H1 (cell line): ENCODE measurements around the gene WNK2. TPM values are rescaled to one million over a fixed set of nuclear protein-coding genes. Genes with fewer than 3 reads are reported as not detected.

Source experiments
- CTCF ChIA-PET: fragments of 300-600 bp; sonication (Branson Sonifier 250); formaldehyde crosslinking; loops from one replicate; lab custom pipeline; 2021; ENCODE audit not compliant: partially characterized antibody; lab: Charles Lee
- POLR2A ChIA-PET: fragments of 300-600 bp; sonication (Branson Sonifier 250); formaldehyde crosslinking; loops from one replicate; lab custom pipeline; 2021; ENCODE audit warnings: inconsistent platforms; ENCODE audit not compliant: partially characterized antibody; lab: Charles Lee
- DNase-seq, 2 experiments: peaks; one replicate each; pipeline versions ENCODE4 v3.0.0 to v3.0.0-alpha.2; 2010 to 2022; ENCODE audit warnings: low spot score in 2 of 2, low read depth in 1 of 2, mixed read lengths in 1 of 2
- FAIRE-seq: peaks from 2 replicates; lab custom pipeline; 2011; peaks lifted over from hg19 to GRCh38; lab: Jason Lieb, UNC
- H2AFZ ChIP-seq: 2 replicates; pipeline ENCODE4 v1.8.1; 2012; ENCODE audit warnings: low read length, inconsistent platforms
- H2AK5ac ChIP-seq: 2 replicates; pipeline ENCODE4 v1.6.1; 2013; ENCODE audit warnings: low read depth, low read length
- H2BK120ac ChIP-seq: replicated peaks from 2 replicates; pipeline ENCODE3; 2013; ENCODE audit warnings: low read depth, low read length, inconsistent platforms
- H2BK12ac ChIP-seq: 2 replicates; pipeline ENCODE4 v1.6.1; 2013; ENCODE audit warnings: low read depth, low read length
- H2BK15ac ChIP-seq: 2 replicates; pipeline ENCODE4 v1.6.1; 2013; ENCODE audit warnings: low read length
- H2BK20ac ChIP-seq: 2 replicates; pipeline ENCODE4 v1.6.1; 2013; ENCODE audit warnings: low read length
- H2BK5ac ChIP-seq: 2 replicates; pipeline ENCODE4 v1.6.1; 2013; ENCODE audit warnings: low read depth, low read length
- H3K14ac ChIP-seq: 2 replicates; pipeline ENCODE4 v1.6.1; 2013; ENCODE audit warnings: inconsistent platforms; ENCODE audit not compliant: insufficient read length
- H3K18ac ChIP-seq: 2 replicates; pipeline ENCODE4 v1.6.1; 2013; ENCODE audit warnings: low read length; ENCODE audit errors: extremely low read depth
- H3K23ac ChIP-seq: 2 replicates; pipeline ENCODE4 v1.6.1; 2013; ENCODE audit warnings: inconsistent platforms; ENCODE audit not compliant: insufficient read length
- H3K23me2 ChIP-seq: 2 replicates; pipeline ENCODE4 v1.6.1; 2013; ENCODE audit warnings: low read depth, low read length
- H3K27ac ChIP-seq: 2 replicates; pipeline ENCODE4 v1.6.1; 2011; ENCODE audit warnings: low read depth, low read length, inconsistent platforms
- H3K27me3 ChIP-seq, 4 experiments: replicated peaks in 1 of 4; 1 replicate in 1 of 4; 2 replicates in 3 of 4; pipeline versions ENCODE4 v1.6.1 to v1.8.1; 2011 to 2013; ENCODE audit warnings: low read length in 3 of 4, mild to moderate bottlenecking in 3 of 4, inconsistent platforms in 2 of 4, mixed read lengths in 2 of 4, moderate library complexity in 1 of 4; ENCODE audit not compliant: control insufficient read depth in 3 of 4, insufficient read depth in 3 of 4; ENCODE audit errors: extremely low read depth in 1 of 4
- H3K36me3 ChIP-seq, 4 experiments: 2 replicates each; pipeline versions ENCODE4 v1.6.1 to v1.8.1; 2011 to 2013; ENCODE audit warnings: mild to moderate bottlenecking in 4 of 4, low read length in 3 of 4, moderate library complexity in 2 of 4, control low read depth in 1 of 4, inconsistent platforms in 1 of 4; ENCODE audit not compliant: insufficient read depth in 4 of 4, control insufficient read depth in 2 of 4
- H3K4ac ChIP-seq: replicated peaks from 2 replicates; pipeline ENCODE3; 2013; ENCODE audit warnings: low read length, low read depth, mixed read lengths, inconsistent platforms; ENCODE audit not compliant: insufficient read length
- H3K4me1 ChIP-seq, 4 experiments: replicated peaks in 1 of 4; 1 replicate in 1 of 4; 2 replicates in 3 of 4; pipeline versions ENCODE4 v1.6.1 to v1.8.1; 2011 to 2013; ENCODE audit warnings: low read length in 3 of 4, inconsistent platforms in 2 of 4, mixed read lengths in 1 of 4; ENCODE audit not compliant: insufficient read depth in 4 of 4, control insufficient read depth in 3 of 4
- H3K4me2 ChIP-seq, 2 experiments: 2 replicates each; pipeline versions ENCODE4 v1.6.1 to v1.8.1; 2011 to 2013; ENCODE audit warnings: low read depth in 2 of 2, low read length in 2 of 2, control low read depth in 1 of 2, inconsistent platforms in 1 of 2, mild to moderate bottlenecking in 1 of 2; ENCODE audit not compliant: insufficient read depth in 1 of 2
- H3K4me3 ChIP-seq, 4 experiments: fragments of 200-600, 300-600 bp in 1 of 4; sonication (generic), shearing (Covaris generic), sonication (Bioruptor Twin) in 1 of 4; 2 replicates each; pipeline versions ENCODE4 v1.5.1 to v1.8.1; 2011 to 2016; ENCODE audit warnings: low read length in 4 of 4, low read depth in 3 of 4, control low read depth in 2 of 4, inconsistent platforms in 2 of 4, mild to moderate bottlenecking in 2 of 4, mixed read lengths in 1 of 4, moderate library complexity in 1 of 4; ENCODE audit not compliant: insufficient read depth in 2 of 4; ENCODE audit errors: extremely low read depth in 1 of 4
- H3K56ac ChIP-seq: replicated peaks from 2 replicates; pipeline ENCODE3; 2013; ENCODE audit warnings: low read depth, mild to moderate bottlenecking, mixed read lengths, low read length, inconsistent platforms; ENCODE audit not compliant: insufficient read length
- H3K79me1 ChIP-seq: 2 replicates; pipeline ENCODE4 v1.6.1; 2013; ENCODE audit warnings: low read depth, low read length, control low read depth
- H3K79me2 ChIP-seq, 2 experiments: 2 replicates each; pipeline versions ENCODE4 v1.6.1 to v1.8.1; 2012 to 2013; ENCODE audit warnings: low read length in 2 of 2, mild to moderate bottlenecking in 2 of 2, inconsistent platforms in 1 of 2; ENCODE audit not compliant: insufficient read depth in 2 of 2, control insufficient read depth in 1 of 2
- H3K9ac ChIP-seq, 4 experiments: replicated peaks in 1 of 4; 1 replicate in 1 of 4; 2 replicates in 3 of 4; pipeline versions ENCODE4 v1.6.1 to v1.8.1; 2011 to 2013; ENCODE audit warnings: low read depth in 3 of 4, low read length in 3 of 4, control low read depth in 2 of 4, mild to moderate bottlenecking in 2 of 4, moderate library complexity in 2 of 4, inconsistent platforms in 1 of 4; ENCODE audit errors: extremely low read depth in 1 of 4
- H3K9me3 ChIP-seq, 2 experiments: 2 replicates each; pipeline versions ENCODE4 v1.6.1 to v1.8.1; 2012 to 2013; ENCODE audit warnings: mild to moderate bottlenecking in 2 of 2, moderate library complexity in 2 of 2, control low read depth in 1 of 2, inconsistent platforms in 1 of 2, low read depth in 1 of 2, low read length in 1 of 2, mixed read lengths in 1 of 2; ENCODE audit not compliant: insufficient read depth in 2 of 2
- H4K20me1 ChIP-seq, 2 experiments: replicated peaks in 1 of 2; 2 replicates each; pipeline versions ENCODE3 to v1.8.1; 2011 to 2013; ENCODE audit warnings: inconsistent platforms in 2 of 2, low read length in 2 of 2, mild to moderate bottlenecking in 1 of 2; ENCODE audit not compliant: insufficient read depth in 2 of 2, control insufficient read depth in 1 of 2
- H4K5ac ChIP-seq: 2 replicates; pipeline ENCODE4 v1.6.1; 2013; ENCODE audit warnings: low read length, low read depth, mixed read lengths, inconsistent platforms; ENCODE audit not compliant: insufficient read length
- H4K8ac ChIP-seq: 2 replicates; pipeline ENCODE4 v1.8.0; 2013; ENCODE audit warnings: mild to moderate bottlenecking, moderate library complexity, low read length, inconsistent platforms; ENCODE audit not compliant: insufficient read depth; ENCODE audit errors: extremely low read depth
- H4K91ac ChIP-seq: replicated peaks from 2 replicates; pipeline ENCODE3; 2013; ENCODE audit warnings: low read length, mixed read lengths, inconsistent platforms; ENCODE audit not compliant: insufficient read length
- CBX5 ChIP-seq: fragments of 300-800, 300-1000 bp; sonication (generic); IDR thresholded peaks from 2 replicates; pipeline ENCODE4 v1.7.1; 2016; ENCODE audit warnings: antibody characterized with exemption, low read length, low read depth
- CTBP2 ChIP-seq: IDR thresholded peaks from 2 replicates; pipeline ENCODE4 v1.7.0; 2011; ENCODE audit warnings: borderline replicate concordance, mild to moderate bottlenecking, moderate library complexity, mixed read lengths, low read length; ENCODE audit not compliant: insufficient read depth, insufficient read length
- CTCF ChIP-seq, 3 experiments: IDR thresholded peaks; 1 replicate in 2 of 3; 2 replicates in 1 of 3; pipeline versions ENCODE4 v1.5.1 to v1.6.1; 2011; ENCODE audit warnings: low read length in 3 of 3, mild to moderate bottlenecking in 3 of 3, inconsistent platforms in 2 of 3, low read depth in 1 of 3, moderate library complexity in 1 of 3; ENCODE audit not compliant: insufficient read depth in 1 of 3; ENCODE audit errors: control extremely low read depth in 1 of 3
- EGR1 ChIP-seq: IDR thresholded peaks from 2 replicates; pipeline ENCODE4 v1.6.1; 2011; ENCODE audit warnings: low read depth, low read length, borderline replicate concordance
- HDAC2 ChIP-seq, 2 experiments: fragments of 300-600 bp in 1 of 2; sonication (generic) in 1 of 2; IDR thresholded peaks; 2 replicates each; pipeline ENCODE4 v1.6.1; 2011 to 2012; ENCODE audit warnings: low read depth in 2 of 2, low read length in 2 of 2, mild to moderate bottlenecking in 2 of 2, moderate library complexity in 2 of 2, borderline replicate concordance in 1 of 2, inconsistent platforms in 1 of 2
- JUN ChIP-seq: IDR thresholded peaks from 2 replicates; pipeline ENCODE4 v1.6.1; 2011; ENCODE audit warnings: low read depth, mild to moderate bottlenecking, improper control_type of control experiment, low read length
- MAX ChIP-seq: IDR thresholded peaks from 2 replicates; pipeline ENCODE4 v1.6.1; 2012; ENCODE audit warnings: inconsistent platforms
- NRF1 ChIP-seq: IDR thresholded peaks from 2 replicates; pipeline ENCODE4 v1.6.1; 2011; ENCODE audit warnings: mild to moderate bottlenecking, low read depth, low read length, improper control_type of control experiment
- RBBP5 ChIP-seq: IDR thresholded peaks from 2 replicates; pipeline ENCODE4 v1.7.1; 2012; ENCODE audit warnings: low read depth, mild to moderate bottlenecking, inconsistent platforms, low read length, moderate library complexity, borderline replicate concordance
- SP4 ChIP-seq: IDR thresholded peaks from 2 replicates; pipeline ENCODE4 v1.6.1; 2012; ENCODE audit warnings: low read length, inconsistent platforms
- ZNF274 ChIP-seq: IDR thresholded peaks from 2 replicates; pipeline ENCODE4 v1.7.0; 2012; ENCODE audit warnings: low read length, borderline replicate concordance; ENCODE audit errors: extremely low read depth
- WGBS, 2 experiments: shearing (Covaris generic) in 1 of 2; methylation state at CpG; one replicate each; pipeline versions ENCODE4 v1.1.6 to v1.1.7; 2013 to 2015; ENCODE audit warnings: low lambda C conversion rate in 2 of 2, mixed read lengths in 2 of 2, inconsistent platforms in 1 of 2, low coverage in 1 of 2, missing lambda C conversion rate in 1 of 2; ENCODE audit not compliant: insufficient replicate concordance in 2 of 2, insufficient coverage in 1 of 2, insufficient read length in 1 of 2; ENCODE audit errors: extremely low coverage in 1 of 2, missing lambda C conversion rate in 1 of 2; 5-methylcytosine and 5-hydroxymethylcytosine counted together
- polyA plus RNA-seq, 7 experiments: library from polyadenylated mRNA; depleted of rRNA in 3 of 7; stranded (reverse) in 5 of 7; unstranded in 2 of 7; fragments of >200 nt in 5 of 7; fragments of 200-250 nt in 2 of 7; gene quantifications; 1 replicate in 5 of 7; 2 replicates in 1 of 7; 4 replicates in 1 of 7; pipeline versions ENCODE4 v1.2.1 to v1.2.3, GENCODE V29; 2011 to 2013; ENCODE audit warnings: missing spikeins in 2 of 7, mixed read lengths in 2 of 7
- total RNA-seq: library from RNA; stranded (reverse); fragmentation: NEBNext Ultra II Directional; extraction: Animal tissue kit (Norgen Biotek cat#: 25700); gene quantifications from 2 replicates; pipeline ENCODE4 v1.2.1, GENCODE V29; 2021

The WNK2 gene
- total and polyA plus RNA-seq, 2 of the 8 experiments (the other 6 are each of a cell fraction or from before 2014, with no cell fraction given) = 12.0 to 87.2 TPM

GRCh38 chr9:93369686-93370085, 185.7 kb downstream of the WNK2 start:
- Histone ChIP-seq H3K56ac (no peak overlapping the region), H3K27me3 (no peaks in the 10 kb centered on the region), H3K36me3 (no peaks in the 10 kb centered on the region), H4K20me1 (no peaks in the 10 kb centered on the region), H2BK12ac (no peak overlapping the region)
- no peak for TF ChIP-seq HDAC2 (IDR thresholded peaks at IDR 0.05; ENCODE audit: borderline replicate concordance in 1 of 2, low read depth in 2 of 2, low read length in 2 of 2)
- no peak for TF ChIP-seq CTCF (IDR thresholded peaks at IDR 0.05; ENCODE audit: control extremely low read depth in 1 of 3, insufficient read depth in 1 of 3, low read depth in 1 of 3, low read length in 3 of 3)
- TF ChIP-seq JUN = no peak
- TF ChIP-seq NRF1 = no peak
- TF ChIP-seq RBBP5 = no peak
- no peak for TF ChIP-seq ZNF274
- no peak for TF ChIP-seq MAX
- no peak for TF ChIP-seq CBX5
- TF ChIP-seq CTBP2 = no peak
- TF ChIP-seq SP4 = no peak
- TF ChIP-seq EGR1 = no peak
- TF ChIP-seq, all 59 proteins: peak for 0
- Histone ChIP-seq H2BK5ac (no peak overlapping the region), H3K14ac (no peak overlapping the region), H2BK15ac (no peak overlapping the region), H2BK120ac (no peak overlapping the region), H3K9me3 (no peaks in the 10 kb centered on the region), H3K9ac (no peak overlapping the region), H3K4me2 (no peak overlapping the region), H3K18ac (no peak overlapping the region), H3K23ac (no peak overlapping the region), H2AFZ (no peak overlapping the region), H2BK20ac (no peak overlapping the region), H3K79me1 (no peaks in the 10 kb centered on the region), H4K91ac (no peak overlapping the region), H3K27ac (no peak overlapping the region), H3K4me1 (peaks cover 0 to 10% (median 0%) of the 10 kb centered on the region in 4 experiments; a peak in 1 of 7 replicates), H2AK5ac (no peak overlapping the region), H4K5ac (no peak overlapping the region), H3K79me2 (no peaks in the 10 kb centered on the region), H4K8ac (no peak overlapping the region), H3K23me2 (no peaks in the 10 kb centered on the region; the same call in 1 of the 2 replicates), H3K4me3 (no peak overlapping the region), H3K4ac (no peak overlapping the region)
- CTCF ChIA-PET = interaction anchor here (1.0 kb wide), 1 partner anchor 9 kb away, joined by 6 read pairs; no protein-coding TSS in a partner anchor
- DNase-seq = no peak
- POLR2A ChIA-PET = no interaction called here
- WGBS, 2 experiments = 95% methylated on average over 1 of the region's 1 CpG; no CpG with 5 or more reads in 1 of the 2 experiments
- FAIRE-seq = no peak
